A549 treated with CORT108297 at 1 μM for 4 hours (cell line): Measurements from ENCODE around the gene CLEC4F. TPM values are rescaled to one million over a fixed set of nuclear protein-coding genes. Genes with fewer than 3 reads are reported as not detected.

Experiments used
- total RNA-seq: library from RNA; stranded (reverse); fragments of 200-300 nt; extraction: Qiagen RNA extraction; gene quantifications from 5 replicates; pipeline ENCODE4 v1.2.3, GENCODE V29; 2022

The CLEC4F gene
- not detected in 5 replicates for total RNA-seq

GRCh38 chr2:70820499-70820898, at the start of gene CLEC4F:
Gene CLEC4F (minus strand): TSS chr2:70820599. CDS start chr2:70820523, 76 bp downstream.

GRCh38 chr2:70835643-70836042, 15.2 kb upstream of the CLEC4F start, which contains the start of gene CD207:
Gene CD207 (minus strand): TSS chr2:70835816. CDS start chr2:70835776, 40 bp downstream.

GRCh38 chr2:70790136-70790828, 30.1 kb downstream of the CLEC4F start, which contains the start of gene FIGLA:
Gene FIGLA (minus strand): TSS chr2:70790643. CDS start chr2:70790638, 5 bp downstream.

GRCh38 chr2:70767699-70768589, 52.5 kb downstream of the CLEC4F start, which contains the start of gene ADD2:
Gene ADD2 (minus strand): TSS chr2:70768200. CDS start chr2:70706408, 61,792 bp downstream.

Other genes with a start within 250 kb of the CLEC4F start
- 18.0 to 29.0 TPM (median 26.1 TPM) in 5 replicates for gene ADD2, start 52.4 kb downstream of the CLEC4F start, total RNA-seq
- not detected in 5 replicates for gene FIGLA, start 30.0 kb downstream of the CLEC4F start, total RNA-seq
- gene CD207, start 15.2 kb upstream of the CLEC4F start, total RNA-seq: 0.07 TPM in 1 of 5 replicates, not detected in the others
- gene VAX2, start 80.0 kb upstream of the CLEC4F start, total RNA-seq: 3.1 to 6.0 TPM (median 5.2 TPM) in 5 replicates
- gene ATP6V1B1, start 115.3 kb upstream of the CLEC4F start, total RNA-seq: 1.5 to 2.6 TPM (median 2.4 TPM) in 5 replicates
- gene ANKRD53, start 158.0 kb upstream of the CLEC4F start, total RNA-seq: 0.05 to 0.11 TPM in 2 of 5 replicates, not detected in the others
- 74.9 to 85.9 TPM (median 81.9 TPM) in 5 replicates for gene TEX261, start 174.3 kb upstream of the CLEC4F start, total RNA-seq
- 60.4 to 86.3 TPM (median 80.6 TPM) in 5 replicates for gene NAGK, start 248.0 kb upstream of the CLEC4F start, total RNA-seq